SK-N-SH (cell line): ENCODE results near the gene PAQR3.

ENCODE experiments used
- EP300 ChIP-seq, 2 experiments: IDR thresholded peaks; 2 replicates each; pipeline versions ENCODE4 v1.4.0 to v1.6.1; 2012; ENCODE audit warnings: borderline replicate concordance in 1 of 2, low read depth in 1 of 2, low read length in 1 of 2
- FOXM1 ChIP-seq: IDR thresholded peaks from 2 replicates; pipeline ENCODE4 v1.4.0; 2012; ENCODE audit warnings: low read depth, mild to moderate bottlenecking
- GATA2 ChIP-seq: sonication (generic); formaldehyde crosslinking; IDR thresholded peaks from 2 replicates; pipeline ENCODE4 v1.5.0; 2020; ENCODE audit warnings: mild to moderate bottlenecking, missing genetic modification reagents
- POLR2AphosphoS5 ChIP-seq: IDR thresholded peaks from 2 replicates; pipeline ENCODE4 v1.6.1; 2012; ENCODE audit warnings: low read depth, low read length
- RAD21 ChIP-seq: IDR thresholded peaks from 2 replicates; pipeline ENCODE4 v1.6.1; 2012; ENCODE audit warnings: mild to moderate bottlenecking, low read length
- RFX5 ChIP-seq: IDR thresholded peaks from 2 replicates; pipeline ENCODE4 v1.6.1; 2012; ENCODE audit warnings: mild to moderate bottlenecking, improper control_type of control experiment, low read length
- RXRA ChIP-seq: IDR thresholded peaks from 2 replicates; pipeline ENCODE4 v1.4.0; 2012; ENCODE audit warnings: low read depth, mild to moderate bottlenecking, borderline replicate concordance
- YY1 ChIP-seq: IDR thresholded peaks from 2 replicates; pipeline ENCODE4 v1.4.0; 2012; ENCODE audit warnings: low read depth, mild to moderate bottlenecking
- TF ChIP-seq, protein P1 (sequence below): fragments of 200-600 bp; sonication (generic); IDR thresholded peaks from 2 replicates; pipeline ENCODE4 v1.6.1; 2017; ENCODE audit warnings: antibody characterized with exemption, mild to moderate bottlenecking, moderate library complexity
- TF ChIP-seq, protein P2 (sequence below): IDR thresholded peaks from 2 replicates; pipeline ENCODE4 v1.4.0; 2012; ENCODE audit warnings: low read depth, borderline replicate concordance
- TF ChIP-seq, protein P3 (sequence below): IDR thresholded peaks from 2 replicates; pipeline ENCODE4; 2012

- no peak for TF ChIP-seq FOXM1
- TF ChIP-seq GATA2, result no peak
- TF ChIP-seq RXRA, result no peak
- no peak for TF ChIP-seq POLR2AphosphoS5
- TF ChIP-seq, protein P1, sequence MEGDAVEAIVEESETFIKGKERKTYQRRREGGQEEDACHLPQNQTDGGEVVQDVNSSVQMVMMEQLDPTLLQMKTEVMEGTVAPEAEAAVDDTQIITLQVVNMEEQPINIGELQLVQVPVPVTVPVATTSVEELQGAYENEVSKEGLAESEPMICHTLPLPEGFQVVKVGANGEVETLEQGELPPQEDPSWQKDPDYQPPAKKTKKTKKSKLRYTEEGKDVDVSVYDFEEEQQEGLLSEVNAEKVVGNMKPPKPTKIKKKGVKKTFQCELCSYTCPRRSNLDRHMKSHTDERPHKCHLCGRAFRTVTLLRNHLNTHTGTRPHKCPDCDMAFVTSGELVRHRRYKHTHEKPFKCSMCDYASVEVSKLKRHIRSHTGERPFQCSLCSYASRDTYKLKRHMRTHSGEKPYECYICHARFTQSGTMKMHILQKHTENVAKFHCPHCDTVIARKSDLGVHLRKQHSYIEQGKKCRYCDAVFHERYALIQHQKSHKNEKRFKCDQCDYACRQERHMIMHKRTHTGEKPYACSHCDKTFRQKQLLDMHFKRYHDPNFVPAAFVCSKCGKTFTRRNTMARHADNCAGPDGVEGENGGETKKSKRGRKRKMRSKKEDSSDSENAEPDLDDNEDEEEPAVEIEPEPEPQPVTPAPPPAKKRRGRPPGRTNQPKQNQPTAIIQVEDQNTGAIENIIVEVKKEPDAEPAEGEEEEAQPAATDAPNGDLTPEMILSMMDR, result no peak
- no peak for TF ChIP-seq YY1
- no peak for TF ChIP-seq RFX5
- no peak for TF ChIP-seq RAD21
- TF ChIP-seq EP300 (IDR thresholded peaks at IDR 0.05; ENCODE audit: borderline replicate concordance in 1 of 2, low read depth in 1 of 2, low read length in 1 of 2), result no peak
- TF ChIP-seq, protein P2, sequence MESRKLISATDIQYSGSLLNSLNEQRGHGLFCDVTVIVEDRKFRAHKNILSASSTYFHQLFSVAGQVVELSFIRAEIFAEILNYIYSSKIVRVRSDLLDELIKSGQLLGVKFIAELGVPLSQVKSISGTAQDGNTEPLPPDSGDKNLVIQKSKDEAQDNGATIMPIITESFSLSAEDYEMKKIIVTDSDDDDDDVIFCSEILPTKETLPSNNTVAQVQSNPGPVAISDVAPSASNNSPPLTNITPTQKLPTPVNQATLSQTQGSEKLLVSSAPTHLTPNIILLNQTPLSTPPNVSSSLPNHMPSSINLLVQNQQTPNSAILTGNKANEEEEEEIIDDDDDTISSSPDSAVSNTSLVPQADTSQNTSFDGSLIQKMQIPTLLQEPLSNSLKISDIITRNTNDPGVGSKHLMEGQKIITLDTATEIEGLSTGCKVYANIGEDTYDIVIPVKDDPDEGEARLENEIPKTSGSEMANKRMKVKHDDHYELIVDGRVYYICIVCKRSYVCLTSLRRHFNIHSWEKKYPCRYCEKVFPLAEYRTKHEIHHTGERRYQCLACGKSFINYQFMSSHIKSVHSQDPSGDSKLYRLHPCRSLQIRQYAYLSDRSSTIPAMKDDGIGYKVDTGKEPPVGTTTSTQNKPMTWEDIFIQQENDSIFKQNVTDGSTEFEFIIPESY, result no peak
- TF ChIP-seq, protein P3, sequence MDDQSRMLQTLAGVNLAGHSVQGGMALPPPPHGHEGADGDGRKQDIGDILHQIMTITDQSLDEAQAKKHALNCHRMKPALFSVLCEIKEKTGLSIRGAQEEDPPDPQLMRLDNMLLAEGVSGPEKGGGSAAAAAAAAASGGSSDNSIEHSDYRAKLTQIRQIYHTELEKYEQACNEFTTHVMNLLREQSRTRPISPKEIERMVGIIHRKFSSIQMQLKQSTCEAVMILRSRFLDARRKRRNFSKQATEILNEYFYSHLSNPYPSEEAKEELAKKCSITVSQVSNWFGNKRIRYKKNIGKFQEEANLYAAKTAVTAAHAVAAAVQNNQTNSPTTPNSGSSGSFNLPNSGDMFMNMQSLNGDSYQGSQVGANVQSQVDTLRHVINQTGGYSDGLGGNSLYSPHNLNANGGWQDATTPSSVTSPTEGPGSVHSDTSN, result no peak
Measured at GRCh38 chr4:78975865-78976264, 36.6 kb upstream of the PAQR3 start.
